Sigmoid colon (tissue), 7 donors: ENCODE measurements around the gene RARRES2. TPM values are rescaled to one million over a fixed set of nuclear protein-coding genes. Genes with fewer than 3 reads are reported as not detected.
"Not testable (repeated sequence)": the region's sequence is repeated elsewhere in the genome, so short reads cannot be mapped to it uniquely, and the experiment has no call there.

Experiments used
- DNase-seq: peaks from one replicate; pipeline ENCODE4 v3.0.0-alpha.2; 2019
- H3K27ac ChIP-seq, 4 donors: fragments of 200-600 bp; sonication (generic); one replicate each; pipeline ENCODE4 v1.5.1; 2016 to 2019; ENCODE audit warnings: mild to moderate bottlenecking in 1 of 4
- H3K27me3 ChIP-seq, 3 donors: fragments of 200-600 bp; sonication (generic); one replicate each; pipeline ENCODE4 v1.5.1; 2019; ENCODE audit warnings: mild to moderate bottlenecking in 1 of 3
- H3K36me3 ChIP-seq, 4 donors: fragments of 200-600 bp; sonication (generic); one replicate each; pipeline ENCODE4 v1.5.1; 2016 to 2019
- H3K4me1 ChIP-seq, 4 donors: fragments of 200-600 bp; sonication (generic); one replicate each; pipeline ENCODE4 v1.5.1; 2017 to 2019
- H3K4me3 ChIP-seq, 4 donors: fragments of 200-600 bp; sonication (generic); one replicate each; pipeline ENCODE4 v1.5.1; 2017 to 2019; ENCODE audit warnings: mild to moderate bottlenecking in 2 of 4, moderate library complexity in 1 of 4
- H3K9me3 ChIP-seq, 4 donors: fragments of 200-600 bp in 3 of 4; sonication (generic) in 3 of 4; one replicate each; pipeline versions ENCODE4 v1.5.1 to v1.6.1; 2013 to 2019
- WGBS, 2 donors: extraction: QIAGEN DNeasy Blood & Tissue Kit; methylation state at CpG; one replicate each; pipeline ENCODE4 v1.1.7; 2013; 5-methylcytosine and 5-hydroxymethylcytosine counted together
- intact Hi-C: fragments of 100-400 bp; cut with DNase I; formaldehyde crosslinking; loops from one replicate; pipeline ENCODE4 v1.15.1; 2023
- polyA plus RNA-seq, 3 donors: library from polyadenylated mRNA; stranded (reverse); fragments of 200-250 nt; gene quantifications; one replicate each; pipeline ENCODE4 v1.2.3, GENCODE V29; 2013
- total RNA-seq, 4 donors: library from RNA; depleted of rRNA; stranded (reverse); fragments of >200 nt; gene quantifications; one replicate each; pipeline ENCODE4 v1.1.0, GENCODE V29; 2016
- donor health status: healthy with polysubstance abuse.
- donor health status: Bipolar disorder and iron deficiency.
- donor health status: healthy.

The RARRES2 gene
- total and polyA plus RNA-seq, 7 donors: 28.9 to 447 (median 289) TPM

GRCh38 chr7:150302908-150303310 is 38.5 kb downstream of the RARRES2 start:
- H3K4me1 ChIP-seq, H3K27me3 ChIP-seq, H3K36me3 ChIP-seq, intact Hi-C loops, H3K9me3 ChIP-seq, DNase-seq, H3K4me3 ChIP-seq, H3K27ac ChIP-seq: not testable (repeated sequence)
- WGBS, 2 donors: 80 to 83% methylated on average over 1 of the region's 1 CpG

- H3K27ac ChIP-seq, H3K9me3 ChIP-seq, intact Hi-C loops, H3K27me3 ChIP-seq, H3K4me3 ChIP-seq, H3K4me1 ChIP-seq, H3K36me3 ChIP-seq, DNase-seq: not testable (repeated sequence)
Observed at GRCh38 chr7:150297978-150298377, 43.5 kb downstream of the RARRES2 start.

DNA sequence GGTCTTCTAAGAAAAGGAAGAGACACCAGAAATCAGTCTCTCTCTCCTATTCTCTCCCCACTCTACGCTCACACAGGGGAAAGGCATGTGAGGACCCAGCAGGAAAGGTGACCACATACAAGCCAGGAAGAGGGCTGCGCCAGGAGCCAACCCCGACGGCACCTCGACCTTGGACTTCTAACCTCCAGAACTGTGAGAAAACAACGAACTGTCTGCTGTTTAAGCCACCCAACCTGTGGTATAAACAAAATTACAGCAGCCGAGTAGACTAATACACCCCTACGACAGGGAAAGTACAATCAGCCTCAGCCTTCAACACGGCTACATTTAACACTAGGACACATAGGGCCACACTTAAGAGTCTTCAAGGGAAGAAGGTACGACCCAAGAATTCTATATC is 44.6 kb downstream of the RARRES2 start:
- WGBS, 2 donors: 82 to 83% methylated on average over 9 of the region's 10 CpGs
- H3K27ac ChIP-seq, DNase-seq, H3K9me3 ChIP-seq, H3K27me3 ChIP-seq, H3K4me1 ChIP-seq, H3K36me3 ChIP-seq, intact Hi-C loops, H3K4me3 ChIP-seq: not testable (repeated sequence)

GRCh38 chr7:150295614-150296013 is 45.8 kb downstream of the RARRES2 start:
- H3K27me3 ChIP-seq, H3K9me3 ChIP-seq, H3K36me3 ChIP-seq, H3K4me3 ChIP-seq, H3K4me1 ChIP-seq, H3K27ac ChIP-seq, DNase-seq, intact Hi-C loops: not testable (repeated sequence)
- WGBS, 2 donors: 68 to 88% methylated on average over 3 of the region's 8 CpGs

DNA sequence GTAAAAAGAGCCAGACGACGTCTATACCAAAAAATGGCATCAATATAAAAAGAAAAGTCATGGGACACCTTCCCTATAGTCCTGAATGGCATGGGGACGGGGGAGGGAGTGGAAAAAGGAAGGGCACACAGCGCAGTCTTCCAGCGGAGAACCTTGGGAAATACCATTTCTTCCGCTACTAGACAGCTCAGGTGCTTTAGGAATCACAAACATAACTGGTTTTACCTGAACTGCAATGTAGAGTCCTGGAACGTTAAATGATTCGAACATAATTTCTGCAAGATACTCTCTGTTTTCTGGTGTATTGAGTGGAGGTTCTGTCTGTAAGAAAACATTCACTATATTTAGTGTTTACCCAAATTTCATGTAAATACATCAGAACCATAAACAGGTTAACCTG is 46.4 kb downstream of the RARRES2 start:
- 93 to 97% methylated on average over 8 of the region's 8 CpGs for WGBS, 2 donors

GRCh38 chr7:150290317-150290716 is 51.1 kb downstream of the RARRES2 start:
- intact Hi-C loops, DNase-seq: not testable (repeated sequence)
- 79 to 86% methylated on average over 6 of the region's 6 CpGs for WGBS, 2 donors

More for the DNA sequence above, 46.4 kb downstream of the RARRES2 start:
- H3K27ac ChIP-seq, H3K27me3 ChIP-seq, DNase-seq, H3K36me3 ChIP-seq, H3K9me3 ChIP-seq, intact Hi-C loops, H3K4me3 ChIP-seq, H3K4me1 ChIP-seq: not testable (repeated sequence)

DNA sequence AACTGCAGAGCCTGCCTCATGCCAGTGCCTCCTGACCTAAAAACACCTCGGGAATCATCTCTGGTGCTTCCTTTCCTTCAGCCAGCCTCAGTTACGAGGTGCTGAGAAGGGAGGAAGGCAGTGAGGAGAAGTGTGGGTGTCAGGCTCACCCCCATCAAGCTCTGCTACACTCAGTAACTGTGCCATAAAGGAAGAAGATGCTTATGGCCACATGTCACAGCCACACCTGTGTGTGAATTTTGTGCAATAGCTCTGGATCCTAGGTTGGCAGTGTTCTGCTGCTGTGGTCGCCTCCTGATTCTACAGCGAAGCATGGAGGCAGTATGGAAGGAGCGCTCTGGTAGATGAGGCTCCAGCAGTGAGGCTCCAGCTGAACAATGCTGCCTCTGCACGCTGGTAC is 52.6 kb downstream of the RARRES2 start:
- H3K36me3 ChIP-seq, H3K9me3 ChIP-seq, H3K4me3 ChIP-seq, H3K27me3 ChIP-seq, DNase-seq, H3K4me1 ChIP-seq, H3K27ac ChIP-seq: not testable (repeated sequence)
- 94 to 96% methylated on average over 5 of the region's 6 CpGs for WGBS, 2 donors
- intact Hi-C loops: loop anchor here (10.0 kb wide), 1 partner anchor 136 kb away; no protein-coding TSS in a partner anchor

More at GRCh38 chr7:150290317-150290716, 51.1 kb downstream of the RARRES2 start:
- H3K9me3 ChIP-seq, H3K36me3 ChIP-seq, H3K27ac ChIP-seq, H3K27me3 ChIP-seq, H3K4me3 ChIP-seq, H3K4me1 ChIP-seq: not testable (repeated sequence)

Other genes starting within 250 kb of the RARRES2 start
- gene LRRC61, start 18.3 kb downstream of the RARRES2 start, total RNA-seq: 10 to 100 TPM; 10.3 to 14.0 (median 11.0) TPM
- gene LRRC61, start 18.3 kb downstream of the RARRES2 start, polyA plus RNA-seq: 10 to 100 TPM in 2 of 3 donors, 1 to 10 TPM in 1; 4.4 to 18.6 (median 10.8) TPM
- 10 to 100 TPM in 1 of 4 donors, 1 to 10 TPM in 3; 2.9 to 13.3 (median 8.3) TPM for gene ACTR3C, start 18.1 kb downstream of the RARRES2 start, total RNA-seq
- 10 to 100 TPM in 1 of 3 donors, 1 to 10 TPM in 2; 3.6 to 12.4 (median 5.3) TPM for gene ACTR3C, start 18.1 kb downstream of the RARRES2 start, polyA plus RNA-seq
- 10 to 100 TPM; 56.3 to 63.7 (median 57.0) TPM for gene REPIN1, start 27.2 kb upstream of the RARRES2 start, total RNA-seq
- gene REPIN1, start 27.2 kb upstream of the RARRES2 start, polyA plus RNA-seq: 100 to 1,000 TPM in 1 of 3 donors, 10 to 100 TPM in 2; 50.9 to 131 (median 52.3) TPM
- 10 to 100 TPM in 1 of 4 donors, 1 to 10 TPM in 3; 6.1 to 10.7 (median 6.9) TPM for gene ZNF775, start 37.7 kb upstream of the RARRES2 start, total RNA-seq
- gene ZNF775, start 37.7 kb upstream of the RARRES2 start, polyA plus RNA-seq: 1 to 10 TPM; 3.0 to 6.1 (median 5.4) TPM
- gene GIMAP8, start 109.0 kb upstream of the RARRES2 start, total RNA-seq: 1 to 10 TPM; 5.3 to 7.9 (median 7.2) TPM
- gene GIMAP8, start 109.0 kb upstream of the RARRES2 start, polyA plus RNA-seq: 10 to 100 TPM in 1 of 3 donors, 1 to 10 TPM in 2; 2.4 to 10.7 (median 2.8) TPM
- 10 to 100 TPM; 10.0 to 15.1 (median 13.3) TPM for gene GIMAP7, start 173.2 kb upstream of the RARRES2 start, total RNA-seq
- 10 to 100 TPM in 2 of 3 donors, 1 to 10 TPM in 1; 8.6 to 42.9 (median 12.6) TPM for gene GIMAP7, start 173.2 kb upstream of the RARRES2 start, polyA plus RNA-seq
- 10 to 100 TPM; 18.9 to 24.1 (median 22.2) TPM for gene GIMAP4, start 225.8 kb upstream of the RARRES2 start, total RNA-seq
- gene GIMAP4, start 225.8 kb upstream of the RARRES2 start, polyA plus RNA-seq: 10 to 100 TPM in 2 of 3 donors, 1 to 10 TPM in 1; 9.5 to 44.8 (median 11.4) TPM